Neural progenitor cell (in vitro differentiated cells): ENCODE results near the gene PCSK6.

Source experiments
- CTCF ChIP-seq: fragments of 200-600 bp; sonication (generic); IDR thresholded peaks from 2 replicates; pipeline ENCODE4 v1.5.1; 2017; ENCODE audit warnings: antibody characterized with exemption, mild to moderate bottlenecking
- EZH2 ChIP-seq: fragments of 200-600 bp; sonication (generic); IDR thresholded peaks from 2 replicates; pipeline ENCODE4 v1.6.1; 2017; ENCODE audit warnings: antibody characterized with exemption, mild to moderate bottlenecking, moderate library complexity

GRCh38 chr15:101505610-101506337 lies 16.3 kb upstream of the PCSK6 start:
- TF ChIP-seq CTCF (no peak), EZH2 (no peak)
